COLO829 (cell line): Measurements from ENCODE around the gene SLC16A7.
A peak's percentile ranks its signal among the peaks of the same experiment; 100 is the strongest.

Experiments
- DNase-seq: peaks from one replicate; pipeline ENCODE4 v3.0.0; 2012; ENCODE audit warnings: low spot score

Gene SLC16A7

GRCh38 chr12:59668674-59669073 lies 72.8 kb downstream of the SLC16A7 start:
- DNase-seq = no peak

GRCh38 chr12:59672273-59672672 lies 76.4 kb downstream of the SLC16A7 start:
- DNase-seq = no peak

GRCh38 chr12:59675461-59675860 lies 79.6 kb downstream of the SLC16A7 start:
- no peak for DNase-seq

GRCh38 chr12:59677857-59678256 lies 82.0 kb downstream of the SLC16A7 start:
- DNase-seq = no peak

- DNase-seq = no peak
These were observed 83.1 kb downstream of the SLC16A7 start for GRCh38 chr12:59678759-59679411.

- no peak for DNase-seq
These were observed 93.9 kb downstream of the SLC16A7 start for GRCh38 chr12:59689776-59690175.

- DNase-seq = no peak
These were observed 99.5 kb downstream of the SLC16A7 start for GRCh38 chr12:59695379-59695778.

- DNase-seq = no peak
These were observed 102.8 kb downstream of the SLC16A7 start for GRCh38 chr12:59698600-59698999.

- DNase-seq = no peak
These were observed 103.8 kb downstream of the SLC16A7 start for GRCh38 chr12:59699421-59700152.

GRCh38 chr12:59700153-59700450 lies 104.3 kb downstream of the SLC16A7 start:
- DNase-seq = no peak

GRCh38 chr12:59708064-59708463 lies 112.2 kb downstream of the SLC16A7 start:
- DNase-seq = peak; percentile 28

GRCh38 chr12:59708484-59708883 lies 112.7 kb downstream of the SLC16A7 start:
- DNase-seq = no peak

- no peak for DNase-seq
These were observed 114.3 kb downstream of the SLC16A7 start for GRCh38 chr12:59710004-59710628.

GRCh38 chr12:59710964-59711363 lies 115.1 kb downstream of the SLC16A7 start:
- no peak for DNase-seq

- no peak for DNase-seq
These were observed 119.6 kb downstream of the SLC16A7 start for GRCh38 chr12:59715434-59715833.

- no peak for DNase-seq
These were observed 120.2 kb downstream of the SLC16A7 start for GRCh38 chr12:59716043-59716442.

- no peak for DNase-seq
These were observed 121.6 kb downstream of the SLC16A7 start for GRCh38 chr12:59717436-59717835.

GRCh38 chr12:59719701-59720100 lies 123.9 kb downstream of the SLC16A7 start:
- no peak for DNase-seq

- no peak for DNase-seq
These were observed 127.7 kb downstream of the SLC16A7 start for GRCh38 chr12:59723520-59723919.

- no peak for DNase-seq
These were observed 128.3 kb downstream of the SLC16A7 start for GRCh38 chr12:59724011-59724695.

- no peak for DNase-seq
These were observed 137.4 kb downstream of the SLC16A7 start for GRCh38 chr12:59733200-59733599.

- DNase-seq = no peak
These were observed 138.5 kb downstream of the SLC16A7 start for GRCh38 chr12:59734371-59734770.

- no peak for DNase-seq
These were observed 139.4 kb downstream of the SLC16A7 start for GRCh38 chr12:59735231-59735630.
